Retinal pigment epithelial cell (primary cell): ENCODE results near the gene TTLL8.

Experiments used
- DNase-seq: peaks from one replicate; pipeline ENCODE4 v3.0.0-alpha.2; 2010; ENCODE audit warnings: low read depth
- H3K4me3 ChIP-seq: 2 replicates; pipeline ENCODE4 v1.5.1; 2011; ENCODE audit warnings: mild to moderate bottlenecking, low read length, control low read depth, moderate library complexity
- CTCF ChIP-seq: conservative IDR thresholded peaks from 2 replicates; pipeline ENCODE4 v1.5.1; 2011; ENCODE audit warnings: low read depth, low read length, control low read depth, inconsistent platforms

The TTLL8 gene

GRCh38 chr22:50011447-50012210 is 46.5 kb downstream of the TTLL8 start:
- no peak overlapping the region for H3K4me3 ChIP-seq
- no peak for DNase-seq
- no peak for TF ChIP-seq CTCF

- DNase-seq: no peak
- no peak overlapping the region for H3K4me3 ChIP-seq
These were observed 47.2 kb downstream of the TTLL8 start for GRCh38 chr22:50010676-50011446.

DNA sequence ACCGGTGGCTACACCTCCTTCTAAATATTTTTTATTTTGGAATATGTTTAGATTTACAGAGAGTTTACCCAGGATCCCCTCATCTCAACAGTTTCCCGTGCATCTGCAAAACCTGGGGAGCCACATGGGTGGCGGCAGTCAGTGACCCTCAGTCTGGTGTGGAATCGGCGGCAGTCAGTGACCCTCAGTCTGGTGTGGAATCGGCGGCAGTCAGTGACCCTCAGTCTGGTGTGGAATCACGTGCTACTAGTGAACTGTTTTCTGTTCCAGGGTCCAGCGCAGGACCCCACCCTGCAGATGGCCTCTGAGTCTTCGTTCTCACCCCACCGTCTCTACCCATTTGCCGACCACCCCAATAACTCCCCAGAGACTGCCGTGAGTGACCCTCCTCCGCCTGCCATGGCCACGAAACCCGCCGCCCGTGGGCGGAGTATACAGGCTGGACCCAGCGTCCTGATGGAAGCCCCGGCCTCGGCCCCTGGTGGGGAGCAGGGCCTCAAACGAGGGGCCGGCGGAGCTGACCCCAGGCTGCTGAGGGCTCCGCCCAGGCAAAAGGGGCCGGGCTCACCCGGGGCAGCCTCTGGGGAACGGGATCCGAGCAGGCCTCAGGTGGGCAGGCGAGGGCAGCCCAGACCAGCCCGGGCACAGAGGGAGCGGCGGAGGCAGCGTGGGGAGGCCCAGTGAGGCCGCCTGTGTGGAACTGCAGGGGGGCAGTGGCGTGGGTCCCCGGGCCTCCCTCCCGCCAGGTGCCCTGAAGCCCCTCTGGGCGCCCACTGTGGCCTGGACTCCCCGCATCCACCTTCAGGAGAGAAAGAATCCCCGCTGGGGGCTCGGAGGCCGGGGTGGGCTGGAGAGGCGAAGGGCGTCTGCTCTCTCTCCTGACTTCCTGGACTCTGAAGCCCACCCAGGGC is 48.1 kb downstream of the TTLL8 start:
- no peak for DNase-seq
- H3K4me3 ChIP-seq: no peak overlapping the region
- no peak for TF ChIP-seq CTCF

More at GRCh38 chr22:50010676-50011446, 47.2 kb downstream of the TTLL8 start:
- TF ChIP-seq CTCF: no peak

GRCh38 chr22:50009251-50009650 is 48.8 kb downstream of the TTLL8 start:
- DNase-seq: no peak
- TF ChIP-seq CTCF: no peak
- H3K4me3 ChIP-seq: no peak overlapping the region

DNA sequence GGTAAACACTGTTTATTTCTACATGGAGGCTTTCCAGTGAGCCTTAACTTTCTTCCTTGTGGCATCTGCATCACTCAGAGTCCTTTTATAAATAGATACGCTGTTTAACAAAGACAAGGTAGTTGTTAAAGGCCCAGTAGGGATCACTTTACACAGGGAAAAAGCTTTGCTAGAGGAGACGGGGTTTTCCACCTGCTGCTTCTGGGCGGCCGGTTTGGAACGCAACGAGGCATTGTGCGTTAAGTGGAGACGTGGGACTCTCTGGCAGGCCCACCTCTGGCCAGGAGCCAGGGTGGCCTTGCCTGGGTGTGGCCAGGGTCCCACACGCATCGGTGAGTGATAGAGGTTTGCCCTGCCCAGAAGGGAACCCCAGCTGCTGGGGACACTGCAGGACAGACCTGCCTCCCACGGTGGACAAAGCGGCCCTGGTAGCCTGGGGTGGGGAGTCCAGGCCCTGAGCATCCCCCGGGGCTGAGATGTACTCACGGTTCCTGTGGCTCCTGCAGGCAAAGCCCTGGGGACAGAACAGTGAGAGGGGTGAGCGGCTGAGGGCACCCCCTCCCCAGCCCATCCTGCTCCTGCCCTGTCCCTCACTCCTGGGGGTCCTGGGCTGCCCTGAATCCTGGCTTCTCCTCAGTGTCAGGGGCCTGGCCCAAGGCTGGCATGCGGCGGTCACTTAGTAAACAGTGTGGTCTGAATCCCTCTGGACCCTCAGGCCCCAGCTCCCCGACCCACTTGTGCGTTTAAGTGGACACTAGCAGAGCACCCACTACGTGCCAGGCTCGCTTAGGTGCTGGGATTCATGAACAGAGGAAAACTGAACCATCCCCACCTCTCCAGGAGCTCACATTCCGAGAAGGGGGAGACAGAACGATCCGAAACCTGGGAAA is 49.7 kb downstream of the TTLL8 start:
- TF ChIP-seq CTCF: no peak
- H3K4me3 ChIP-seq: no peak overlapping the region
- no peak for DNase-seq

DNA sequence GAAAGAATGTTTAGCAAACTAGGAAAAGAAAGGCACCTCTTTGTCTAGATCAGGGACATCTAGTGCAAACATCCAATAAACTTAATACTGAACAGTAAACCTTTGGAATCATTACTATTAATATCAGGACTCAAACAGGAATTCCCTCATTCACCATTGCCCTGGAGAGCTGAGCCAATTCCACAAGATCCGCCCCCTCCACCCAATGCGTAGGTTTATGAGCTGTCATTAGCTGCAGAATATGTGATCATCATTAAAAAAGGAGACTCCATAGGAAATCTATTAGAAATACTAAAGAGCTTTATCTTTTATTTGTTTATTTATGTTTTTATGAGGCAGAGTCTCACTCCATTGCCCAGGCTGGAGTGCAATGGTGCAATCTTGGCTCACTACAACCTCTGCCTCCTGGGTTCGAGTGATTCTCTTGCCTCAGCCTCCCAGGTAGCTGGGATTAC is 51.0 kb downstream of the TTLL8 start:
- no peak for DNase-seq
- no peak overlapping the region for H3K4me3 ChIP-seq
- TF ChIP-seq CTCF: no peak
